Measurements from ENCODE around the gene TMEM178B.

DNA sequence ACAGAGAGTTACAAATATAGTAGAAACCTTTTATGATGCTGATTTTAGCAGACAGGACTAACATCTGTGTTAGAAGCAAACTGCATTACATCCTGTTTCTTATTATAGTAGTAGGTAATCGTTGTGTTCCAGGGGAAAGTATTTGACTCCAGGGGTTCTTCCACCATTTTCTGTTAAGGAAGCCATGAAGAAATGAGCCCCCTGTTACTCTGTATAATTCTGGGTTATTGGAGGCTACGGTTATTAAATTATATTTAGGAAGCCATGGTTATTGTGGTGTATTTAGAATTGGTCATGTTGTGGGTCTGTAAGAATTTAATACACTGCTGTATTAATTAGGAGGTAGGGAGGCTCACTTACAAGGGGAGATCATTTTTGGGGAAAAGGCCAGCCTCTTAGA is 301.6 kb downstream of the TMEM178B start:
- TF ChIP-seq EP300 (IDR thresholded peaks at IDR 0.05) = no peak
- no peak for TF ChIP-seq CTCF (IDR thresholded peaks at IDR 0.05)

All from esophagus muscularis mucosa (tissue), 3 donors.